GM18498 (cell line): ENCODE results near the gene MAPK8IP3.
"Not testable (repeated sequence)": the region's sequence is repeated elsewhere in the genome, so short reads cannot be mapped to it uniquely, and the experiment has no call there.

Source experiments
- ATAC-seq: cut with Tn5 transposase; IDR thresholded peaks from one replicate; pipeline ENCODE4 v1.9.1; 2021; ENCODE audit warnings: mild to moderate bottlenecking, moderate library complexity; ENCODE audit not compliant: unreplicated experiment

The MAPK8IP3 gene

GRCh38 chr16:1784977-1785845 lies 79.2 kb downstream of the MAPK8IP3 start:
- no peak for ATAC-seq

GRCh38 chr16:1785846-1786170 lies 79.8 kb downstream of the MAPK8IP3 start:
- ATAC-seq = no peak

GRCh38 chr16:1786242-1787055 lies 80.5 kb downstream of the MAPK8IP3 start:
- ATAC-seq = no peak

- ATAC-seq = no peak
Observed at GRCh38 chr16:1787056-1787321, 81.0 kb downstream of the MAPK8IP3 start.

- ATAC-seq = no peak
Observed at GRCh38 chr16:1787322-1788094, 81.5 kb downstream of the MAPK8IP3 start.

GRCh38 chr16:1788095-1788707 lies 82.2 kb downstream of the MAPK8IP3 start:
- no peak for ATAC-seq

GRCh38 chr16:1788708-1789100 lies 82.7 kb downstream of the MAPK8IP3 start:
- ATAC-seq = no peak

GRCh38 chr16:1789643-1790045 lies 83.6 kb downstream of the MAPK8IP3 start:
- ATAC-seq = no peak

GRCh38 chr16:1790261-1790610 lies 84.2 kb downstream of the MAPK8IP3 start:
- no peak for ATAC-seq

GRCh38 chr16:1790611-1791255 lies 84.7 kb downstream of the MAPK8IP3 start:
- no peak for ATAC-seq

GRCh38 chr16:1791256-1791942 lies 85.4 kb downstream of the MAPK8IP3 start:
- no peak for ATAC-seq

GRCh38 chr16:1791943-1792812 lies 86.2 kb downstream of the MAPK8IP3 start:
- no peak for ATAC-seq

- no peak for ATAC-seq
Observed at GRCh38 chr16:1792836-1793577, 87.0 kb downstream of the MAPK8IP3 start.

- ATAC-seq = no peak
Observed at GRCh38 chr16:1793578-1794220, 87.7 kb downstream of the MAPK8IP3 start, which contains the start of gene IGFALS. TSS of gene IGFALS (minus strand) at chr16:1793705. CDS start at chr16:1793652, 53 bp downstream.

- no peak for ATAC-seq
Observed at GRCh38 chr16:1794221-1794871, 88.4 kb downstream of the MAPK8IP3 start.

- ATAC-seq = no peak
Observed at GRCh38 chr16:1794908-1795666, 89.1 kb downstream of the MAPK8IP3 start.

- not testable (repeated sequence) for ATAC-seq
Observed at GRCh38 chr16:1799263-1799662, 93.3 kb downstream of the MAPK8IP3 start.
